ENCODE data around the gene DENND1C. TPM values are rescaled to one million over a fixed set of nuclear protein-coding genes. Genes with fewer than 3 reads are reported as not detected.

Gene DENND1C
- total RNA-seq, 4 donors from 2014 or later, result 0.27 to 1.2 (median 0.29) TPM; not detected in 1

DNA sequence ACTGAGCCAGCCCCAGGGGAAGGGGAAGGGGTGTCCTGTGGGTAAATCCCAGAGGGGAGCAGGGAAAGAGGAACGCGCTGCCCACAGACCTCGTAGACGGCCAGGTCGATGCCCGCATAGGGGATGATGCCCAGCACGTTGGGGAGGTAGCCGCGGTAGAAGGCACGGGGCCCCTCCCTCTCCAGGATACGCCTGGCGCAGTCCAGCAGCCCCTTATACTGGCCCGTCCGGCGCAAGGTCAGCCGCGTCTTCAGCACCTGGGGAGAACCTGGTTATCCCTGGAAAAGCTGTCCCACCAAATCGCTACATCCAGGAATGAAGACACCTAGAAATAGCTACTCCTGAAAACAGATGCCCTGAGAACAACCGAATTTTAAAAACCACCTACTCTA is 29.4 kb downstream of the DENND1C start:
- DNase-seq (no peak), ATAC-seq (no peak)
- in situ Hi-C loops (cut with MboI; ENCODE audit: low sequenced_read_pairs in 4 of 4) (no loop called here), intact Hi-C loops (cut with DNase I; ENCODE audit: low total_unique reads) (loop anchor here (10.0 kb wide), 1 partner anchor 283 kb away; the partner anchor contains the start of genes GPR108 and TRIP10)
- no peaks in the 10 kb centered on the region for H3K4me1 ChIP-seq
- no peak overlapping the region for H3K4me3 ChIP-seq
- no peaks in the 10 kb centered on the region for H3K9me3 ChIP-seq
- no peak overlapping the region for H3K27ac ChIP-seq
- TF ChIP-seq, protein P1, sequence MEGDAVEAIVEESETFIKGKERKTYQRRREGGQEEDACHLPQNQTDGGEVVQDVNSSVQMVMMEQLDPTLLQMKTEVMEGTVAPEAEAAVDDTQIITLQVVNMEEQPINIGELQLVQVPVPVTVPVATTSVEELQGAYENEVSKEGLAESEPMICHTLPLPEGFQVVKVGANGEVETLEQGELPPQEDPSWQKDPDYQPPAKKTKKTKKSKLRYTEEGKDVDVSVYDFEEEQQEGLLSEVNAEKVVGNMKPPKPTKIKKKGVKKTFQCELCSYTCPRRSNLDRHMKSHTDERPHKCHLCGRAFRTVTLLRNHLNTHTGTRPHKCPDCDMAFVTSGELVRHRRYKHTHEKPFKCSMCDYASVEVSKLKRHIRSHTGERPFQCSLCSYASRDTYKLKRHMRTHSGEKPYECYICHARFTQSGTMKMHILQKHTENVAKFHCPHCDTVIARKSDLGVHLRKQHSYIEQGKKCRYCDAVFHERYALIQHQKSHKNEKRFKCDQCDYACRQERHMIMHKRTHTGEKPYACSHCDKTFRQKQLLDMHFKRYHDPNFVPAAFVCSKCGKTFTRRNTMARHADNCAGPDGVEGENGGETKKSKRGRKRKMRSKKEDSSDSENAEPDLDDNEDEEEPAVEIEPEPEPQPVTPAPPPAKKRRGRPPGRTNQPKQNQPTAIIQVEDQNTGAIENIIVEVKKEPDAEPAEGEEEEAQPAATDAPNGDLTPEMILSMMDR (IDR thresholded peaks at IDR 0.05 in 4 of 5, conservative IDR thresholded peaks at IDR 0.05 in 1 of 5), result no peak
- TF ChIP-seq POLR2A (IDR thresholded peaks at IDR 0.05), result no peak
- H3K27me3 ChIP-seq, result no peaks in the 10 kb centered on the region
- H3K36me3 ChIP-seq, result peaks cover 5 to 48% of the 10 kb centered on the region in 2 donors

DNA sequence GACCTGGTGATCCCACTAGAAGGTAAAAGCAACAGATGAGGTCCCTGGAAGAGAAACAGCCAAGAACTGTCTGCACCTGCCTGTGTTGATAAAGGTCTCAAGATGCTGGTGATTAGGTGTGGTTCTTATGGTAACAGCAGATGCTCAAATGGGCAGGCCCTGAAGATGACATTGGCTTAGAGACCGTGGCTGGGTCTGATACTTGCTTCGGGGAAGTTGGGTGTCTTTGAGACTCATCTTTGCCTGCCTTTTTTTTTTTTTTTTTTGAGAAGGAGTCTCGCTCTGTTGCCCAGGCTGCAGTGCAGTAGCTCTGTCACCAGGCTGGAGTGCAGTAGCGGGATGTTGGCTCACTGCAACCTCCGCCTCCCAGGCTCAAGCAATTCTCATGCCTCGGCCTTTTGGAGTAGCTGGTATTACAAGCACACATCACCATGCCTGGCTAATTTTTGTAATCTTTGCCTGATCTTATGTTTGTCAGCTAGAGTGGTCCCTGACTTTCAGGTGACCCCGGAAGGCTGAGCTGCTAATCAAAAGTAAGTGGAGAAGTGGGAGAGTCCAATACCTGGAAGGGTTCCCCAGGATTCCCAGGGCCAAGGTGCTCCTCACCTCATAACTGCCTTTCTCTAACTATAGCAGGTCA is 29.9 kb downstream of the DENND1C start:
- H3K9me3 ChIP-seq, result no peaks in the 10 kb centered on the region
- H3K4me3 ChIP-seq, result no peak overlapping the region
- H3K27me3 ChIP-seq, result no peaks in the 10 kb centered on the region
- TF ChIP-seq, protein P1 (IDR thresholded peaks at IDR 0.05 in 4 of 5, conservative IDR thresholded peaks at IDR 0.05 in 1 of 5), result no peak
- no peak for TF ChIP-seq POLR2A (IDR thresholded peaks at IDR 0.05)
- ATAC-seq, result no peak
- DNase-seq, result no peak
- intact Hi-C loops (cut with DNase I; ENCODE audit: low total_unique reads), result loop anchor here (10.0 kb wide), 1 partner anchor 283 kb away; the partner anchor contains the start of genes GPR108 and TRIP10
- no peaks in the 10 kb centered on the region for H3K4me1 ChIP-seq
- in situ Hi-C loops (cut with MboI; ENCODE audit: low sequenced_read_pairs in 4 of 4), result no loop called here
- no peak overlapping the region for H3K27ac ChIP-seq
- H3K36me3 ChIP-seq, result peaks cover 5 to 52% of the 10 kb centered on the region in 2 donors

DNA sequence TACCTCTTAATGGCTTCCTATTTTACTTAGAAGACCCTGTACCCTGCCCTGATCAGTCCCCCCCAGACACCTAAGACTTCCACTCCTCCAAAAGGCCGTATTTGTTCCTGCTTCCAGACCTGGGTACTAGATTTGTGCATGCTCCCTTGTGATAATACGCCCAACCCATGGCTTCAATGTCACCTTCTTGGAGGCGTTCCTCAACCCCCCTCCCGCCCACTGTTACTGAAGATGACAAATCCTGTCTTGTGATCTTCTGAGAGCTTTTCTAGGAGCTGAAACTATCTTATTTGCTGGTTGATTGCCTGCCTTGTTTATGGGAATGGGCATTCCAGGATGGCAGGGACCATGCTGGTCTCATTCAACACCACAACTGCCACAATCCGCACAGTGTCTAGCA is 31.4 kb downstream of the DENND1C start:
- H3K27ac ChIP-seq, result no peak overlapping the region
- in situ Hi-C loops (cut with MboI; ENCODE audit: low sequenced_read_pairs in 4 of 4) (no loop called here), intact Hi-C loops (cut with DNase I; ENCODE audit: low total_unique reads) (loop anchor here (10.0 kb wide), 1 partner anchor 285 kb away; the partner anchor contains the start of genes GPR108 and TRIP10)
- TF ChIP-seq, protein P1 (IDR thresholded peaks at IDR 0.05 in 4 of 5, conservative IDR thresholded peaks at IDR 0.05 in 1 of 5), result no peak
- TF ChIP-seq POLR2A (IDR thresholded peaks at IDR 0.05), result no peak
- DNase-seq (no peak), ATAC-seq (no peak)
- no peaks in the 10 kb centered on the region for H3K4me1 ChIP-seq
- H3K9me3 ChIP-seq, result no peaks in the 10 kb centered on the region
- H3K4me3 ChIP-seq, result no peak overlapping the region
- peaks cover 5 to 51% of the 10 kb centered on the region in 2 donors for H3K36me3 ChIP-seq
- H3K27me3 ChIP-seq, result no peaks in the 10 kb centered on the region

DNA sequence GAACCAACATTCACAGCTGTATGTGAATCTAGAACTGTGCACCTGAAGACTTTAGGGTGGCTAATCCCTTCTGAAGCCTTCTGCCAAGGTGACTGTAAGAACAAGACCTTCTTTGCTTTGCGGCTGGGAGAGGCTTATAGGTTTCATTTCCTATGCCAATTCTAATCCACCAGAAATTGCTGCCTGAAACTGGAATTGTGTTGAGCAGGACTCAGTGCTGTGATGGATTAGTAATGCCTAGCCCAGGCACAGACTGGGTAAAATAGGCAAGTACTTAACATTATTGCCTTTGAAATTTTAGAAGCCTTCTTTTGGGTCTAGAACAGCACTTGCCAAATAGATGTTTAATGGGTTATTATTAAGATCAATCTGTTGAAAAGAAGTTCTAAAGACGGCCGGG is 33.5 kb downstream of the DENND1C start:
- TF ChIP-seq, protein P1 (IDR thresholded peaks at IDR 0.05 in 4 of 5, conservative IDR thresholded peaks at IDR 0.05 in 1 of 5), result no peak
- TF ChIP-seq POLR2A (IDR thresholded peaks at IDR 0.05), result no peak
- intact Hi-C loops (cut with DNase I; ENCODE audit: low total_unique reads) (no loop called here), in situ Hi-C loops (cut with MboI; ENCODE audit: low sequenced_read_pairs in 4 of 4) (no loop called here)
- H3K9me3 ChIP-seq, result no peaks in the 10 kb centered on the region
- peaks cover 0 to 32% of the 10 kb centered on the region in 2 donors for H3K36me3 ChIP-seq
- DNase-seq (no peak), ATAC-seq (no peak)
- H3K4me1 ChIP-seq, result no peaks in the 10 kb centered on the region
- H3K27ac ChIP-seq, result no peak overlapping the region
- no peaks in the 10 kb centered on the region for H3K27me3 ChIP-seq
- no peak overlapping the region for H3K4me3 ChIP-seq

All from gastrocnemius medialis (tissue), 4 donors.